ENCODE measurements around the gene IGFALS. TPM values are rescaled to one million over a fixed set of nuclear protein-coding genes. Genes with fewer than 3 reads are reported as not detected.

IGFALS gene
- 0.19 TPM for total RNA-seq
- long read RNA-seq, partial matches to known transcripts, result 0 of 1 reads
- long read RNA-seq, other reads (novel, unspliced or antisense), result 1 of 1 reads

GRCh38 chr16:1793578-1794220 is at the start of gene IGFALS:
TSS of gene IGFALS (minus strand) at chr16:1793705. CDS start at chr16:1793652, 53 bp downstream.
- no peak for DNase-seq (ENCODE audit: low spot score)
- intact Hi-C loops (cut with DNase I), result no loop called here

GRCh38 chr16:1839554-1839953 is 46.0 kb upstream of the IGFALS start:
- no peak for DNase-seq (ENCODE audit: low spot score)
- intact Hi-C loops (cut with DNase I), result no loop called here

GRCh38 chr16:1834096-1834495 is 40.6 kb upstream of the IGFALS start:
- intact Hi-C loops (cut with DNase I), result no loop called here
- no peak for DNase-seq (ENCODE audit: low spot score)

GRCh38 chr16:1832838-1833454 is 39.4 kb upstream of the IGFALS start:
- intact Hi-C loops (cut with DNase I), result no loop called here
- no peak for DNase-seq (ENCODE audit: low spot score)

- intact Hi-C loops (cut with DNase I), result no loop called here
- DNase-seq (ENCODE audit: low spot score), result no peak
Observed at GRCh38 chr16:1831186-1832075, 37.9 kb upstream of the IGFALS start.

- intact Hi-C loops (cut with DNase I), result no loop called here
- no peak for DNase-seq (ENCODE audit: low spot score)
Observed at GRCh38 chr16:1830213-1830612, 36.7 kb upstream of the IGFALS start.

- intact Hi-C loops (cut with DNase I), result loop anchor here (5.0 kb wide), 1 partner anchor 352 kb away; the partner anchor contains the start of gene CLCN7
- no peak for DNase-seq (ENCODE audit: low spot score)
Observed at GRCh38 chr16:1828645-1829410, 35.3 kb upstream of the IGFALS start.

GRCh38 chr16:1826691-1827573 is 33.4 kb upstream of the IGFALS start, which contains the start of the genes FAHD1 and HAGH:
TSS of gene FAHD1 (plus strand) at chr16:1827206. CDS start at chr16:1827239, 33 bp downstream.
TSS of gene HAGH (minus strand) at chr16:1826825. CDS start at chr16:1826787, 38 bp downstream.
- intact Hi-C loops (cut with DNase I), result loop anchor here (5.0 kb wide), 1 partner anchor 350 kb away; the partner anchor contains the start of gene CLCN7
- peak; percentile 97 for DNase-seq (ENCODE audit: low spot score)

GRCh38 chr16:1825864-1826690 is 32.6 kb upstream of the IGFALS start:
- peak; percentile 86 for DNase-seq (ENCODE audit: low spot score)
- intact Hi-C loops (cut with DNase I), result loop anchor here (5.0 kb wide), 1 partner anchor 349 kb away; the partner anchor contains the start of gene CLCN7

- intact Hi-C loops (cut with DNase I), result loop anchor here (5.0 kb wide), 1 partner anchor 348 kb away; the partner anchor contains the start of gene CLCN7
- DNase-seq (ENCODE audit: low spot score), result no peak
Observed at GRCh38 chr16:1825381-1825863, 31.9 kb upstream of the IGFALS start.

- intact Hi-C loops (cut with DNase I), result loop anchor here (5.0 kb wide), 1 partner anchor 37 kb away; no protein-coding TSS in a partner anchor
- no peak for DNase-seq (ENCODE audit: low spot score)
Observed at GRCh38 chr16:1823821-1824220, 30.3 kb upstream of the IGFALS start.

- no peak for DNase-seq (ENCODE audit: low spot score)
- intact Hi-C loops (cut with DNase I), result loop anchor here (5.0 kb wide), 1 partner anchor 36 kb away; no protein-coding TSS in a partner anchor
Observed at GRCh38 chr16:1822801-1823200, 29.3 kb upstream of the IGFALS start.

- no peak for DNase-seq (ENCODE audit: low spot score)
- intact Hi-C loops (cut with DNase I), result loop anchor here (5.0 kb wide), 1 partner anchor 35 kb away; no protein-coding TSS in a partner anchor
Observed at GRCh38 chr16:1821861-1822611, 28.5 kb upstream of the IGFALS start.

- intact Hi-C loops (cut with DNase I), result loop anchor here (5.0 kb wide), 1 partner anchor 34 kb away; no protein-coding TSS in a partner anchor
- no peak for DNase-seq (ENCODE audit: low spot score)
Observed at GRCh38 chr16:1820946-1821290, 27.4 kb upstream of the IGFALS start.

- intact Hi-C loops (cut with DNase I), result loop anchor here (5.0 kb wide), 1 partner anchor 33 kb away; no protein-coding TSS in a partner anchor
- DNase-seq (ENCODE audit: low spot score), result no peak
Observed at GRCh38 chr16:1820096-1820945, 26.8 kb upstream of the IGFALS start.
